Endodermal cell (in vitro differentiated cells): ENCODE results near the gene TBRG4. TPM values are rescaled to one million over a fixed set of nuclear protein-coding genes. Genes with fewer than 3 reads are reported as not detected.

Experiments
- DNase-seq: peaks from one replicate; pipeline ENCODE4 v3.0.0-alpha.2; 2017
- H3K27ac ChIP-seq: 2 replicates; pipeline ENCODE4 v1.5.1; 2013; ENCODE audit warnings: mild to moderate bottlenecking, low read depth, low read length, moderate library complexity
- H3K27me3 ChIP-seq: 2 replicates; pipeline ENCODE4 v1.6.1; 2013; ENCODE audit warnings: mild to moderate bottlenecking, low read length, moderate library complexity; ENCODE audit not compliant: insufficient read depth, control insufficient read depth, poor library complexity, severe bottlenecking
- H3K36me3 ChIP-seq: 2 replicates; pipeline ENCODE4 v1.7.0; 2013; ENCODE audit warnings: mild to moderate bottlenecking, low read length, moderate library complexity; ENCODE audit not compliant: control insufficient read depth, insufficient read depth
- H3K4me1 ChIP-seq: one replicate; pipeline ENCODE4 v1.7.0; 2013; ENCODE audit warnings: low read length; ENCODE audit not compliant: control insufficient read depth, insufficient read depth
- H3K4me3 ChIP-seq: 2 replicates; pipeline ENCODE4 v1.5.1; 2013; ENCODE audit warnings: mild to moderate bottlenecking, low read length, moderate library complexity
- H3K9ac ChIP-seq: 2 replicates; pipeline ENCODE4 v1.6.1; 2013; ENCODE audit warnings: mild to moderate bottlenecking, low read length, moderate library complexity; ENCODE audit not compliant: poor library complexity, severe bottlenecking; ENCODE audit errors: extremely low read depth
- H3K9me3 ChIP-seq: 2 replicates; pipeline ENCODE4 v1.6.1; 2013; ENCODE audit warnings: mild to moderate bottlenecking, low read length, moderate library complexity; ENCODE audit not compliant: control insufficient read depth
- H3K27ac Mint-ChIP-seq: 2 replicates; pipeline ENCODE4 v1.8.0; 2020; ENCODE audit warnings: mixed read lengths
- H3K27me3 Mint-ChIP-seq: 2 replicates; pipeline ENCODE4 v1.8.0; 2021; ENCODE audit warnings: mild to moderate bottlenecking, mixed read lengths; ENCODE audit not compliant: insufficient read depth
- H3K36me3 Mint-ChIP-seq: 2 replicates; pipeline ENCODE4 v1.8.0; 2020; ENCODE audit warnings: low read depth, mixed read lengths
- H3K4me1 Mint-ChIP-seq: 2 replicates; pipeline ENCODE4 v1.8.0; 2020; ENCODE audit warnings: mixed read lengths
- H3K4me3 Mint-ChIP-seq: 2 replicates; pipeline ENCODE4 v1.8.0; 2020; ENCODE audit warnings: mild to moderate bottlenecking, moderate library complexity, mixed read lengths
- H3K9me3 Mint-ChIP-seq: 2 replicates; pipeline ENCODE4 v1.8.0; 2020; ENCODE audit warnings: mild to moderate bottlenecking, mixed read lengths
- WGBS, 2 experiments: methylation state at CpG; one replicate each; pipeline versions ENCODE4 v1.1.5 to v1.1.7; 2013; ENCODE audit warnings: missing lambda C conversion rate in 2 of 2, mixed read lengths in 1 of 2; ENCODE audit not compliant: insufficient coverage in 1 of 2, insufficient read length in 1 of 2; 5-methylcytosine and 5-hydroxymethylcytosine counted together
- total RNA-seq, 2 donors: library from RNA; stranded (reverse); fragmentation: NEBNext Ultra II Directional in 1 of 2; extraction: Animal tissue kit (Norgen Biotek cat#: 25700) in 1 of 2; gene quantifications; 2 replicates in 1 of 2; 3 replicates in 1 of 2; pipeline ENCODE4 v1.2.1, GENCODE V29; 2021
- TF ChIP-seq, protein P1 (sequence below): fragments of 200-600 bp; sonication (generic); conservative IDR thresholded peaks from 2 replicates; pipeline ENCODE4 v1.5.0; 2021; ENCODE audit warnings: antibody characterized with exemption, mild to moderate bottlenecking

TBRG4 gene
- total RNA-seq, 2 donors from 2014 or later, result 66.7 to 95.9 TPM

DNA sequence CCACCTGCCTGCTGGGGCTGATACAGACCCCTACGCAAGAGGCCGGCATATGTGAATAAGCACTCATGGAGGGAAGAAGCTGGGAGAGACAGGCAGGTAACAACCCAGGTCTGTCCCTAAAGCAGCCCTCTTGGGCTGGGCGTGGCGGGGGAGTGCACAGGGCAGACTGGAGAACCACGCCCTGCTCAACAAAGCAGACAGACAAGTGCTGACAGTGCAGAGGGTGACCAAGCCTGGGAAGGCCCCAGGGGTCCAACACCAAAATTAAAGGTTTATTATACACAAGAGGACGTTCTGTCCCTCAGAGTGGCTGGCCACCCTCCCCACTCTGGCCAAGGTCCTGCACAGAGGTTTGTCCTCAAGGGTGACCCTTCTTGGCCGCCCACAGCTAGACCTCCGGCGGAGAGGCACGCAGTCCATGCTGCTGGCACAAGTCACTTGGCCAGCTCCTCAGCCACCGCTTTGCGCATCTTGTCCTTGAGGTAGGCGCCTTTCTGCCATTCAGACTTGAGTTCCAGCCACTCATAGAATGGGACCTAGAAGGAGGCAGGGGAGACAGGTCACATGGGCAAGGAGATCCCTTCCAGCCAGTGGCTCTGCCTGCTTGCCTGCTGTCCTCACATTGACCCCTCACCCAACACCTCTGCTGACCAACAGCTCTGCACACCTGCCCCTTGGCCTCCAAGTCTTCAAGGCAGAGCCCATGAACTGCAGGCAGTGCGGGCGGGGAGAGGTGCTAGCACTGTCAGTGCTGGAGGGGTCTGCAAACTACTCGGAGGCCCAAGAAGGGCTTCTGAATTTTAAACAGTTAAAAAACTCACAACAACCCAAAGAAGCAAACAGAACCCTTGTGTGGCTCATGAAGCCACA is 11.4 kb downstream of the TBRG4 start:
- Histone ChIP-seq H3K27me3 (no peaks in the 10 kb centered on the region), H3K27ac (no peak overlapping the region), H3K4me3 (no peak overlapping the region), H3K9ac (no peak overlapping the region), H3K36me3 (peaks cover 72% of the 10 kb centered on the region), H3K9me3 (no peaks in the 10 kb centered on the region), H3K4me1 (no peaks in the 10 kb centered on the region)
- H3K36me3 Mint-ChIP-seq, result peaks cover 43% of the 10 kb centered on the region
- no peaks in the 10 kb centered on the region for H3K27me3 Mint-ChIP-seq
- 94% methylated on average over 8 to 16 of the region's 16 CpGs for WGBS, 2 experiments
- no peaks in the 10 kb centered on the region for H3K9me3 Mint-ChIP-seq
- H3K4me3 Mint-ChIP-seq, result no peak overlapping the region
- TF ChIP-seq, protein P1, sequence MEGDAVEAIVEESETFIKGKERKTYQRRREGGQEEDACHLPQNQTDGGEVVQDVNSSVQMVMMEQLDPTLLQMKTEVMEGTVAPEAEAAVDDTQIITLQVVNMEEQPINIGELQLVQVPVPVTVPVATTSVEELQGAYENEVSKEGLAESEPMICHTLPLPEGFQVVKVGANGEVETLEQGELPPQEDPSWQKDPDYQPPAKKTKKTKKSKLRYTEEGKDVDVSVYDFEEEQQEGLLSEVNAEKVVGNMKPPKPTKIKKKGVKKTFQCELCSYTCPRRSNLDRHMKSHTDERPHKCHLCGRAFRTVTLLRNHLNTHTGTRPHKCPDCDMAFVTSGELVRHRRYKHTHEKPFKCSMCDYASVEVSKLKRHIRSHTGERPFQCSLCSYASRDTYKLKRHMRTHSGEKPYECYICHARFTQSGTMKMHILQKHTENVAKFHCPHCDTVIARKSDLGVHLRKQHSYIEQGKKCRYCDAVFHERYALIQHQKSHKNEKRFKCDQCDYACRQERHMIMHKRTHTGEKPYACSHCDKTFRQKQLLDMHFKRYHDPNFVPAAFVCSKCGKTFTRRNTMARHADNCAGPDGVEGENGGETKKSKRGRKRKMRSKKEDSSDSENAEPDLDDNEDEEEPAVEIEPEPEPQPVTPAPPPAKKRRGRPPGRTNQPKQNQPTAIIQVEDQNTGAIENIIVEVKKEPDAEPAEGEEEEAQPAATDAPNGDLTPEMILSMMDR, result no peak
- H3K4me1 Mint-ChIP-seq, result no peaks in the 10 kb centered on the region
- no peak overlapping the region for H3K27ac Mint-ChIP-seq
- DNase-seq, result peak; percentile 45

DNA sequence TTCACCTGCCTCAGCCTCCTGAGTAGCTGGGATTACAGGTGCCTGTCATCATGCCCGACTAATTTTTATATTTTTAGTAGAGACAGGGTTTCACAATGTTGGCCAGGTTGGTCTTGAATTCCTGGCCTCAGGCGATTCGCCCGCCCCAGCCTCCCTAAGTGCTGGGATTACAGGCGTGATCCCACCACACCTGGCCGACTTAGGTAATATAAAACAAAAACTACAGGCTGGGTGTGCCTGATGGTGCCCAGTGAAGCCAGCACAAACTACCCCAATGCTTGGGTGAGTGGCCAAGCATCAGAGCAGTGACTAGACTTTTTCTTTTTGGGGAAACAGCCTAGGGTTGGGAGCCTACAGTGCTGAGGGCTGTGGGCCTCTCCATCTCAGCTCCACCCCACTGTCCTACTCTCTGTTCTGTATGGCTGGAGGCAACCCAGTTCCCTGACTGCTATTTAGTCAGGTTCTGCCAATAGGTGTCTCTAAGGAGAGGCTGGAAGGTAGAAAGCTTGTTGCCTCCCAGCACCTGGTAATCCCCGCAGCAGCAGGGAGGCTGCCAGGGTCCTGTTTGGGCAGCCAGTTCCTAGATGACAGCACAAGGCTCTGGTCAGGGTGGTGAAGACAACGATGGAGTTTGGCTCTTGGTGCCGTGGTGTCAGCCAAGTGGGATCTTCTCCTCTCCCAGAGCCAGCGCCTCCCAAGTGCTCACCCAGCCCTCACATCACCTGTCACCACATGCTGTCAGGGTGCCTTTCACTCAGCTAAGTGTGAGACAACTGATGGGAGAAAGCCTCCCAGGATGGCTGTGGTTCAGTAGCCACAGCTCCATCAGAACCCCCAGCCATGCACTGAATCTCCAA is 12.3 kb downstream of the TBRG4 start:
- Mint-ChIP-seq H3K36me3 (peaks cover 36% of the 10 kb centered on the region), H3K27ac (no peak overlapping the region), H3K4me1 (no peaks in the 10 kb centered on the region), H3K9me3 (no peaks in the 10 kb centered on the region), H3K27me3 (no peaks in the 10 kb centered on the region), H3K4me3 (no peak overlapping the region)
- Histone ChIP-seq H3K27ac (no peak overlapping the region), H3K4me3 (no peak overlapping the region), H3K27me3 (no peaks in the 10 kb centered on the region), H3K36me3 (peaks cover 62% of the 10 kb centered on the region), H3K9me3 (no peaks in the 10 kb centered on the region), H3K4me1 (no peaks in the 10 kb centered on the region), H3K9ac (no peak overlapping the region)
- peak; percentile 56 for DNase-seq
- 92 to 96% methylated on average over 9 to 10 of the region's 10 CpGs for WGBS, 2 experiments
- TF ChIP-seq, protein P1, result no peak

DNA sequence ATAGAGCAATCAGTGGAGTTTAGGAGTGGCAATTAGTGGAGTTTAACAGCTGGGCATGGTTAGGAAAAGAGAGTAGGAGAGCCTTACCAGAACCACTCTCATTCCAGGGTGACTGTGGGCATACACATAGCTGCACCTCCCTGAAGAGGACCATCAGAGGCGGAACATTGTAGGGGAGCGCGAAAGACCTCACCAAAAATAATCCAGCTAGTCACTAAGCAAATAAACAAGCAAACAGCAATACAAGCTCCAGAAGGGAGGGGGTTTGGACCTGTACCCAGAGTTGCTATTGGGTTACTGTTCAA is 18.6 kb downstream of the TBRG4 start:
- no peak overlapping the region for H3K27ac ChIP-seq
- peaks cover 8% of the 10 kb centered on the region for H3K36me3 ChIP-seq
- H3K9ac ChIP-seq, result no peak overlapping the region
- H3K36me3 Mint-ChIP-seq, result no peaks in the 10 kb centered on the region
- DNase-seq, result no peak
- no peaks in the 10 kb centered on the region for H3K4me1 ChIP-seq
- no peak overlapping the region for H3K4me3 Mint-ChIP-seq
- H3K4me3 ChIP-seq, result no peak overlapping the region
- peaks cover 16% of the 10 kb centered on the region for H3K27me3 Mint-ChIP-seq
- H3K27ac Mint-ChIP-seq, result no peak overlapping the region
- TF ChIP-seq, protein P1, result no peak
- H3K27me3 ChIP-seq, result peaks cover 13% of the 10 kb centered on the region
- peaks cover 2% of the 10 kb centered on the region for H3K9me3 Mint-ChIP-seq
- H3K4me1 Mint-ChIP-seq, result peaks cover 6% of the 10 kb centered on the region
- 60% methylated on average over 3 of the region's 3 CpGs; no CpG with 5 or more reads in 1 of the 2 experiments for WGBS, 2 experiments
- H3K9me3 ChIP-seq, result no peaks in the 10 kb centered on the region
